Activated CD8-positive, alpha-beta memory T cell treated with anti-CD3 and anti-CD28 coated beads, Interleukin-2, amount 50 U/mL, for 24 hours (primary cell): Measurements from ENCODE around the gene SLC9C1.

Source experiments
- DNase-seq: peaks from one replicate; pipeline ENCODE4 v3.0.0-alpha.2; 2020; ENCODE audit errors: extremely low read depth

SLC9C1 gene

GRCh38 chr3:112111785-112112402 is 182.1 kb downstream of the SLC9C1 start:
- DNase-seq: no peak

- no peak for DNase-seq
Measured at GRCh38 chr3:112109322-112109721, 184.7 kb downstream of the SLC9C1 start.

GRCh38 chr3:112104774-112105173 is 189.2 kb downstream of the SLC9C1 start:
- no peak for DNase-seq

- DNase-seq: no peak
Measured at GRCh38 chr3:112101916-112102315, 192.1 kb downstream of the SLC9C1 start.

DNA sequence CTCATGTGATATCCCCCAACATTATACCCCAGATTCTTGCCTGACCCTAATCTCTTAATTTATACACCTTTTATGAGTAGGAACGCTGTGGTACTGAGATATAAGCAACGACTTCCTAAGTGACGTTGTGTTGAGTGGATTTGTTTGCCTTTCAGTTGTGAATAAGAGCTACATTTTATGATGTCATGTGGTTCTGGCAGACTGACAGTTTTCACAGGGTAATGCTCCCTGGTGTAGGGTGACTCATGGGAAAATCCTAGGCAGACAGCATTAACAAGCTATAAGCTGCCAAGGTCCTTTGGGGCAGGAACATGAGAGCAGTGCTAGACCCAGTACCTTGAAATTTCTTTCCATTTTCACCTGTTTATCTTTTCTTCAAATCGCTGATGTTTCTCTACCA is 196.6 kb downstream of the SLC9C1 start:
- DNase-seq: no peak

GRCh38 chr3:112096176-112096575 is 197.8 kb downstream of the SLC9C1 start:
- DNase-seq: no peak

GRCh38 chr3:112095731-112096130 is 198.3 kb downstream of the SLC9C1 start:
- no peak for DNase-seq

DNA sequence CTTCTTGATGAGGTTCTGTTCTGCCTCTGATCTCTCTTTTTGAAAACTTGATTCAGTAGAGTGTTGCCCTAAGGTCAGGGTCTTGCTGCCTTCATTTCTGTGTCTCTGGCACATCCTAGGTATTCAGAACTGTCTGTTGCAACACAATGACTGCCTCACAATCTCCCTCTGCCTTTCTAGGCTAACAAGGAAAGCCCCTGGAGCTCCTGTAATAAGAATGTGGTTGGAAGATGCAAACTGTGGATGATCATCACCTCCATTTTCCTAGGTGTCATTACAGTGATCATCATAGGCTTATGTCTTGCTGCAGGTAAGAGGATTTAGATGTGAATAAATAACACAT is 200.9 kb downstream of the SLC9C1 start:
- no peak for DNase-seq

DNA sequence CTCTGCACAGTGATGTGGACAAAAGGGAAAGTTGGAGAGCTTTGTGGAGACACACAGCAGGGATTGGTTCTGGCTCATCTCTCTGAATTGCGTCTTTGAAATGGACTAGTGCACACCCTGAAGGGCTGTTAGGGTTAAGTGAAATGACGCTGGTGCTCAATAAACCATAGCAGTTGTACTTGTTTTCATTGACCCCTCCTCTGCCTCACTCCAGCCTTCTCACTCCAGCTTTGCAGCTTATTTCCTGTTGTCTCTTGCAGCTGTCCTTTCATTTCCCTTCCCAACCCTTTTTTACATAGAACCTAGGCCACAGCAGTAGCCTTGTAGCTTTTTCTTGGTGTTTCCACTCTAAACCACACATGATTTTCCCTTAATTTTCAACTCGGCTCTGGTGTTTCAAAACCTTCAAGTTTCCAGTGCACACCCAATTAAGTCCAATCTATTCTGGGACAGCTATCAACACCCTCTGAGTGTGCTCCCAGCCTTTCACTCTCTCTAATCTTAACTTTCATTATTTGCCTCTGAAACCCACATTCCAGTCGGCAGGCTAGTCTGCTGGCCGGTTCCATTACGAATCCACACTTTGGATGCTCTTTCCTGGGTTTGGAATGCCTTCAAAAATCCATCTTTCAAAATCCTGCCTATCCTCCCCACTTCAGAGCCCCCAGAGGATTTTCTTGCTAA is 201.4 kb downstream of the SLC9C1 start:
- DNase-seq: no peak

DNA sequence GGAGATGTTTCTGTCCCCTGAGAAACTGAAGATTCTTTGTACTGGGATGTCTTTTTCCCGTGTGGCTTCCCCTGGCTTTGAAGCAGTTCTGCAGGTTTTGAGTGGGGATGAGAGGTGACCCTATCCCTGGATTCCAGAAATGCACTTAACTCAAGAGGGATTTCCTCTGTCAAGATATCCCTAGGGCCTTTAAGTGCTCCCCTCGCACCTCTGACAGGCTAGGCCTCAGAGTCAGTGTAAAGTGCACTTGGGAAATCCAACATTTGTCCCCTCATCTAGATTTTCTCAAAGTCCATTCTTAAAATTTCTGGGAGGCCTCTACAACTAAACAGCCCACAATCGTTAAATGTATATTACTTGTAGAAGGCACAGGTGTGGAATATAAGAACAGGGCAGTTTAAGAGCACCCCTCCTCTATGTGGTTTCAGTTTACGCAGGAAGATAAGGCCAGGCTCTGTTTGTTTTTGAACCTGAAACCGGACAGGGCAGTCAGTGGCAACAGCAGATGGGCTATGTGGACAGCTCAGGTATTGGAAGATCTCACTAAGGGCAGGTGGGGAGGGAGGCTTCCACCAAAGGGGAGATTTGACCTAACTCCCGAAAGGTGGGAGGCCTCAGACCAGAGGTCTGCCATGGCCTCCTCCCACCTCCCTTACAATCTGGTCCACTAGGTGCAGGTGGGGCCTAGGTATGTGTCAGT is 203.0 kb downstream of the SLC9C1 start:
- DNase-seq: no peak
